Spleen (tissue), 11 donors: Measurements from ENCODE around the gene CLDN24. TPM values are rescaled to one million over a fixed set of nuclear protein-coding genes. Genes with fewer than 3 reads are reported as not detected.

ENCODE experiments used
- DNase-seq: peaks from one replicate; pipeline ENCODE4 v3.0.0-alpha.2; 2020
- H3K27ac ChIP-seq, 8 donors: fragments of 200-600 bp; sonication (generic) in 7 of 8; 1 replicate in 4 of 8; 2 replicates in 4 of 8; pipeline versions ENCODE4 v1.5.0 to v1.8.0; 2016 to 2021; ENCODE audit warnings: inconsistent platforms in 4 of 8, mild to moderate bottlenecking in 4 of 8, moderate library complexity in 1 of 8
- H3K27me3 ChIP-seq, 7 donors: fragments of 200-600 bp; sonication (generic) in 6 of 7; replicated peaks in 1 of 7; 1 replicate in 4 of 7; 2 replicates in 3 of 7; pipeline versions ENCODE4 v1.5.0 to v1.8.0; 2016 to 2021; ENCODE audit warnings: inconsistent platforms in 3 of 7, mild to moderate bottlenecking in 1 of 7
- H3K36me3 ChIP-seq, 6 donors: fragments of 200-600 bp; sonication (generic) in 5 of 6; 1 replicate in 4 of 6; 2 replicates in 2 of 6; pipeline versions ENCODE4 v1.5.0 to v1.8.0; 2016 to 2021; ENCODE audit warnings: inconsistent platforms in 2 of 6
- H3K4me1 ChIP-seq, 6 donors: fragments of 200-600 bp; sonication (generic) in 5 of 6; 1 replicate in 3 of 6; 2 replicates in 3 of 6; pipeline versions ENCODE4 v1.5.0 to v1.8.0; 2016 to 2021; ENCODE audit warnings: inconsistent platforms in 3 of 6
- H3K4me3 ChIP-seq, 8 donors: fragments of 200-600 bp; sonication (generic) in 7 of 8; 1 replicate in 4 of 8; 2 replicates in 4 of 8; pipeline versions ENCODE4 v1.5.0 to v1.8.0; 2016 to 2021; ENCODE audit warnings: inconsistent platforms in 4 of 8, mild to moderate bottlenecking in 4 of 8, moderate library complexity in 2 of 8
- H3K9me3 ChIP-seq, 8 donors: fragments of 200-600 bp; sonication (generic) in 7 of 8; 1 replicate in 4 of 8; 2 replicates in 4 of 8; pipeline versions ENCODE4 v1.5.0 to v1.8.0; 2016 to 2021; ENCODE audit warnings: inconsistent platforms in 4 of 8
- CTCF ChIP-seq, 11 experiments: fragments of 200-600 bp in 7 of 11; fragments of 450-650 bp in 4 of 11; sonication (generic) in 4 of 11; IDR thresholded peaks in 8 of 11; conservative IDR thresholded peaks in 3 of 11; 1 replicate in 7 of 11; 2 replicates in 4 of 11; pipeline versions ENCODE4 v1.4.0 to v1.8.0; 2016 to 2021; ENCODE audit warnings: antibody characterized with exemption in 11 of 11, inconsistent platforms in 4 of 11, mild to moderate bottlenecking in 1 of 11
- POLR2A ChIP-seq, 3 donors: fragments of 450-650 bp; IDR thresholded peaks; one replicate each; pipeline ENCODE4 v1.5.1; 2017; ENCODE audit warnings: antibody characterized with exemption in 3 of 3, mild to moderate bottlenecking in 1 of 3
- POLR2AphosphoS5 ChIP-seq, 3 donors: sonication (generic); formaldehyde crosslinking; IDR thresholded peaks; one replicate each; pipeline ENCODE4 v1.5.1; 2017; ENCODE audit warnings: antibody characterized with exemption in 3 of 3
- WGBS, 5 donors: extraction: QIAGEN DNeasy Blood & Tissue Kit in 3 of 5; methylation state at CpG; one replicate each; pipeline versions ENCODE4 v1.1.5 to v1.1.7; 2013 to 2018; 5-methylcytosine and 5-hydroxymethylcytosine counted together
- intact Hi-C: fragments of 100-400 bp; cut with DNase I; formaldehyde crosslinking; loops from one replicate; pipeline ENCODE4 v1.15.0; 2023; ENCODE audit warnings: low total_unique reads
- polyA plus RNA-seq, 3 donors: library from polyadenylated mRNA; stranded (reverse); fragments of 200-250 nt; gene quantifications; one replicate each; pipeline ENCODE4 v1.2.1, GENCODE V29; 2013
- total RNA-seq, 7 donors: library from RNA; depleted of rRNA in 3 of 7; stranded (reverse); fragments of >200 nt in 3 of 7; fragmentation: NEBNext Ultra II Directional in 4 of 7; extraction: Animal tissue kit (Norgen Biotek cat#: 25700) in 4 of 7; gene quantifications; one replicate each; pipeline versions ENCODE4 v1.1.0 to v1.2.1, GENCODE V29; 2016 to 2021
- donor health status: healthy with polysubstance abuse.
- donor health status: DM: no; HTN: no; CAD: no; lungs with moderate emphysema.
- donor health status: DM: no; HTN: no; CAD: no.
- donor health status: Bipolar disorder and iron deficiency.
- donor health status: healthy.
- donor health status: DM: no; HTN: no; CAD: no.
- donor health status: DM: yes; HTN: yes; CAD: no.

CLDN24 gene
- total and polyA plus RNA-seq, 10 donors: not detected

GRCh38 chr4:183364025-183364424 lies 41.8 kb upstream of the CLDN24 start:
- no peaks in the 10 kb centered on the region for H3K9me3 ChIP-seq
- H3K36me3 ChIP-seq: no peaks in the 10 kb centered on the region
- no peak overlapping the region for H3K27ac ChIP-seq
- intact Hi-C loops: no loop called here
- no peak for TF ChIP-seq CTCF (IDR thresholded peaks at IDR 0.05 in 8 of 11, conservative IDR thresholded peaks at IDR 0.05 in 3 of 11)
- TF ChIP-seq POLR2AphosphoS5 (IDR thresholded peaks at IDR 0.05): no peak
- no peak for TF ChIP-seq POLR2A (IDR thresholded peaks at IDR 0.05)
- no peaks in the 10 kb centered on the region for H3K4me1 ChIP-seq
- DNase-seq: peak; percentile 37
- 70 to 82% (median 75%) methylated on average over 10 of the region's 10 CpGs for WGBS, 5 donors
- H3K27me3 ChIP-seq: peaks cover 0 to 7% (median 0%) of the 10 kb centered on the region in 7 donors
- no peak overlapping the region for H3K4me3 ChIP-seq

GRCh38 chr4:183362916-183363542 lies 40.8 kb upstream of the CLDN24 start:
- Histone ChIP-seq H3K27ac (no peak overlapping the region), H3K4me3 (no peak overlapping the region), H3K36me3 (no peaks in the 10 kb centered on the region), H3K4me1 (no peaks in the 10 kb centered on the region), H3K27me3 (peaks cover 0 to 7% (median 0%) of the 10 kb centered on the region in 7 donors), H3K9me3 (no peaks in the 10 kb centered on the region)
- no peak for TF ChIP-seq CTCF (IDR thresholded peaks at IDR 0.05 in 8 of 11, conservative IDR thresholded peaks at IDR 0.05 in 3 of 11)
- intact Hi-C loops: no loop called here
- WGBS, 5 donors: 69 to 77% (median 69%) methylated on average over 15 of the region's 15 CpGs
- peak; percentile 24 for DNase-seq

- Histone ChIP-seq H3K4me1 (no peaks in the 10 kb centered on the region), H3K27ac (no peak overlapping the region), H3K27me3 (peaks cover 0 to 7% (median 0%) of the 10 kb centered on the region in 7 donors), H3K36me3 (no peaks in the 10 kb centered on the region), H3K9me3 (no peaks in the 10 kb centered on the region), H3K4me3 (no peak overlapping the region)
- intact Hi-C loops: no loop called here
- no peak for DNase-seq
- WGBS, 5 donors: 83 to 97% (median 92%) methylated on average over 4 of the region's 4 CpGs
- TF ChIP-seq POLR2A (IDR thresholded peaks at IDR 0.05) (no peak), CTCF (IDR thresholded peaks at IDR 0.05 in 8 of 11, conservative IDR thresholded peaks at IDR 0.05 in 3 of 11) (no peak), POLR2AphosphoS5 (IDR thresholded peaks at IDR 0.05) (no peak)
Observed at GRCh38 chr4:183362036-183362435, 39.8 kb upstream of the CLDN24 start.

- Histone ChIP-seq H3K27me3 (peaks cover 0 to 7% (median 0%) of the 10 kb centered on the region in 7 donors), H3K9me3 (no peaks in the 10 kb centered on the region), H3K4me1 (no peaks in the 10 kb centered on the region), H3K27ac (no peak overlapping the region), H3K4me3 (no peak overlapping the region), H3K36me3 (no peaks in the 10 kb centered on the region)
- TF ChIP-seq POLR2A (IDR thresholded peaks at IDR 0.05) (no peak), CTCF (IDR thresholded peaks at IDR 0.05 in 8 of 11, conservative IDR thresholded peaks at IDR 0.05 in 3 of 11) (no peak), POLR2AphosphoS5 (IDR thresholded peaks at IDR 0.05) (no peak)
- DNase-seq: no peak
- WGBS, 5 donors: 63 to 79% (median 74%) methylated on average over 11 of the region's 11 CpGs
- intact Hi-C loops: no loop called here
Observed at GRCh38 chr4:183360161-183360919, 38.1 kb upstream of the CLDN24 start.
